Measurements from ENCODE around the gene PRDM5. TPM values are rescaled to one million over a fixed set of nuclear protein-coding genes. Genes with fewer than 3 reads are reported as not detected.

Gene PRDM5
- total RNA-seq, 2 donors from 2014 or later, result 9.2 to 9.3 TPM

DNA sequence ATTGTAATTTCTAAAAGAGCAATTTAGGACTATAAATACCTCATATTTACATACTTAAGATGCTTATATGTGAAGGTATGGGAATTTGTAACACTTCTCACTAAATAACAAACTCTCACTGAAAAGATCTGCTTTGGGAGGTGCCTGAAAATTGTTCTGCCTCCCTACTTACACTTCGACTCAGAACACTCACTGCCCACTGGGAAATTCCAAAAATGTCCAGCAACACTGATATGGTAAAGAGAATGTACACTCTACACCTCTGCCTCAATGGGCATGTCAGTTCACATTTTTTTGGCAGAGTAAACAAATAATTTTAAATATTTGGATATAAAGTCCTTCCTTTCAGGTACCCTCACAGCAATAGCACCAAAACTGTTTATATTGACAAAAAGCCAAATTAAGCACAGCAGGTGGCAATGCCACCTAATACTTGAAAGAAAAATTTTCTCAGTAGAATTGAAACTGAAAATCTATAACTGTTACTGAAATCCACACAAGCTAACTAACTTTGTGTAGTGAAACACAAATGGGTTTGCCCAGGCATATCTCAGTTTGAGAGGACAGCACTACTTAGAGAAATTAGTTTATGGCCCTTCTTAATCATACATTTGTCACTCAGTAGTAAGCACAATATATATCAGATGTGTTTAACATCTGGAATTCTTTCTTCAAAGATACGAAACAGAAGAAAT is 67.1 kb downstream of the PRDM5 start:
- Histone ChIP-seq H3K4me3 (no peak overlapping the region), H3K9ac (ENCODE audit: low read depth in 2 of 2, low read length in 2 of 2) (no peak overlapping the region), H3K27ac (no peak overlapping the region), H3K9me3 (no peaks in the 10 kb centered on the region), H3K27me3 (no peaks in the 10 kb centered on the region), H3K4me1 (no peaks in the 10 kb centered on the region), H3K36me3 (no peaks in the 10 kb centered on the region)
- TF ChIP-seq, protein P1, sequence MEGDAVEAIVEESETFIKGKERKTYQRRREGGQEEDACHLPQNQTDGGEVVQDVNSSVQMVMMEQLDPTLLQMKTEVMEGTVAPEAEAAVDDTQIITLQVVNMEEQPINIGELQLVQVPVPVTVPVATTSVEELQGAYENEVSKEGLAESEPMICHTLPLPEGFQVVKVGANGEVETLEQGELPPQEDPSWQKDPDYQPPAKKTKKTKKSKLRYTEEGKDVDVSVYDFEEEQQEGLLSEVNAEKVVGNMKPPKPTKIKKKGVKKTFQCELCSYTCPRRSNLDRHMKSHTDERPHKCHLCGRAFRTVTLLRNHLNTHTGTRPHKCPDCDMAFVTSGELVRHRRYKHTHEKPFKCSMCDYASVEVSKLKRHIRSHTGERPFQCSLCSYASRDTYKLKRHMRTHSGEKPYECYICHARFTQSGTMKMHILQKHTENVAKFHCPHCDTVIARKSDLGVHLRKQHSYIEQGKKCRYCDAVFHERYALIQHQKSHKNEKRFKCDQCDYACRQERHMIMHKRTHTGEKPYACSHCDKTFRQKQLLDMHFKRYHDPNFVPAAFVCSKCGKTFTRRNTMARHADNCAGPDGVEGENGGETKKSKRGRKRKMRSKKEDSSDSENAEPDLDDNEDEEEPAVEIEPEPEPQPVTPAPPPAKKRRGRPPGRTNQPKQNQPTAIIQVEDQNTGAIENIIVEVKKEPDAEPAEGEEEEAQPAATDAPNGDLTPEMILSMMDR (IDR thresholded peaks at IDR 0.05), result no peak
- no peak for DNase-seq
- intact Hi-C loops (cut with DNase I), result no loop called here

DNA sequence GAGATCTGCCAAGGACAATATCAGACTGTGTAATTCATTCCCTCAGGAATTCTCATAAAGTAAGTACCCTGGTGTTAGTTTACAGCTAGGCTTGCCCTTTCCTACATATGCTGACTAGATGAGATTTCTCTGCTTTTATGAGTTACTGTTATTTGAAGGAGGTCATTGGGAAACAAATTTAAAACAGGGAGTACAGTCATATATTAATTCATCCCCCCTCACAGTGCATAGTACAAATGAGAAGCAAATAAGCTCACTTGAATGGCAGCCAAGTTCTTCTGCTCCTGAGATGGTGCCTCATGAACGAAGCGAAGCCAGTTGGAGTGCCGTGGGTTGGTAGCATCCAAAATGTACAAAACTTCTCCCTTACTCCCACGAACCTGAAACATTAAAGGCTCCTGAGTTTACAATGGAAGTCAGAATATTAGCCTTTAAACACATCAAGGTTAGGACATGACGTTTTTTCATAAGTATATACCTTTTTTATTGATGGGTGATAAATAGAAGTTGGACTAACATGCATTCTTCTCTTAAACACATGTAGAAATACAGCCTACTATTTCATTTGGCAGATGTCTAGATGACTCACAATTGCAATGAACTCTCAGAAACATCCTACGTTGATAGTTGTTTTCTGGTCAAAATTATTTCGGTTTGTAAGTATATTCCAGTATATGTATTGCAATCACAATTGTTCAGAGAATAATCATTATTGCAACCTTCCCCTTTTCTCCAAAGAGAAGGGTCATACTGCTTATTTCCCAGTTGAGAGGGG is 69.2 kb downstream of the PRDM5 start:
- Histone ChIP-seq H3K9me3 (no peaks in the 10 kb centered on the region), H3K27ac (no peak overlapping the region), H3K4me3 (no peak overlapping the region), H3K36me3 (no peaks in the 10 kb centered on the region), H3K27me3 (no peaks in the 10 kb centered on the region), H3K9ac (ENCODE audit: low read depth in 2 of 2, low read length in 2 of 2) (no peak overlapping the region), H3K4me1 (no peaks in the 10 kb centered on the region)
- no peak for DNase-seq
- intact Hi-C loops (cut with DNase I), result no loop called here
- TF ChIP-seq, protein P1 (IDR thresholded peaks at IDR 0.05), result no peak

DNA sequence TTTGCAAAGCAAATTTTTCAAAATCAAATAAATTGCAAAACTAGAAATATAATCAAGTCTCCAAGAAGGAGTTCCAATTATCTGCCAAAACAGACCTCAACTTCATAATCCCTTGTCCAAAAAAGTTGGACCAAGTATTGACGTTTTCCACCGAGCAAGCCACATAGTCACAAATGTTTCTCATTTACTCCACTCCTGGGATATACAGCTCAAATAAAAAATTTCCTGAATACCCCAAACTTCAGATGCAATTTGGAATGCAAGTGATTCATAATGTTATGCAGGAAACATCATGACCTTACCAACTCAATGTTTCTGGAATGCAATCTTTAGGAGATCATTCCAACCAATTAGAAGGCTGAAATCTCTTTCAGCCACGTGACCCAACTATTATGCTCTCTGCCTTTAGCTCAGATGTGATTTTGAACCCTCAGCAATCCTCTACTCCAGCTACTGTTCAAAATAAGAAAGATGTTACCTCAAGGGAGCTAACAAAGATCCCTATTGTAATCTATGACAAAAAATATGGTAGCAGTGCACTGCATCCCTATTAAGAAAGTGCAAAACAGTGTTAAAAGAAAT is 72.4 kb downstream of the PRDM5 start:
- no peak overlapping the region for H3K9ac ChIP-seq (ENCODE audit: low read depth in 2 of 2, low read length in 2 of 2)
- TF ChIP-seq, protein P1 (IDR thresholded peaks at IDR 0.05), result no peak
- no peak for DNase-seq
- no peaks in the 10 kb centered on the region for H3K36me3 ChIP-seq
- no peak overlapping the region for H3K4me3 ChIP-seq
- no peaks in the 10 kb centered on the region for H3K4me1 ChIP-seq
- no peaks in the 10 kb centered on the region for H3K27me3 ChIP-seq
- H3K27ac ChIP-seq, result no peak overlapping the region
- intact Hi-C loops (cut with DNase I), result no loop called here
- H3K9me3 ChIP-seq, result no peaks in the 10 kb centered on the region

DNA sequence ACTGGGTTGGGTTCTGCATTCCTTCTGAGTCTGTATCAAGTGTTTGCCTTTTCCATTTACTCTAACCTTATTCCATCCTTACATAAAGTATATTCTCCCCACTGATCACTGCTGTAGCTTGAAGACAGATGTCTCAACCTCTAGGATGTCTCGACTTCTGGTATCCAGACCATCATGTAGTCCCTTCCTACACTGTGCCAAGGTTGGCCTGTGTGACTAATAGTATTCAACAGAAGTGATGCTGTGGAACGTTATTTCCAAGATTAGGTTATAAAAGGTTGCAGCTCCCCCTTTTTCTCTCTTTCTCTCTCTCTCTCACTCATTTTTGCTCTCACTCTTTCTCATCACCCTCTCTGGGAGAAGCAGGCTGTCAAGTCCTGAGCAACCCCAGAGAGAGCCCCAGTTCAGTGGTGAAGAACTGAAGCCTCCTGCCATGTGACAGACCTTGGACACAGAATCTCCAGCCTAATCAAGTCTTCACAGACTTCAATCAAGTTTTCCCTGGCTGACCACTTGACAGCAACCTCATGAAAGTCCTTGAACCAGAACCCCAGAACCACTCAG is 75.4 kb downstream of the PRDM5 start:
- intact Hi-C loops (cut with DNase I), result no loop called here
- no peak overlapping the region for H3K4me3 ChIP-seq
- no peak for DNase-seq
- TF ChIP-seq, protein P1 (IDR thresholded peaks at IDR 0.05), result no peak
- no peaks in the 10 kb centered on the region for H3K36me3 ChIP-seq
- H3K27ac ChIP-seq, result no peak overlapping the region
- H3K4me1 ChIP-seq, result no peaks in the 10 kb centered on the region
- H3K9me3 ChIP-seq, result no peaks in the 10 kb centered on the region
- H3K9ac ChIP-seq (ENCODE audit: low read depth in 2 of 2, low read length in 2 of 2), result no peak overlapping the region
- H3K27me3 ChIP-seq, result no peaks in the 10 kb centered on the region

DNA sequence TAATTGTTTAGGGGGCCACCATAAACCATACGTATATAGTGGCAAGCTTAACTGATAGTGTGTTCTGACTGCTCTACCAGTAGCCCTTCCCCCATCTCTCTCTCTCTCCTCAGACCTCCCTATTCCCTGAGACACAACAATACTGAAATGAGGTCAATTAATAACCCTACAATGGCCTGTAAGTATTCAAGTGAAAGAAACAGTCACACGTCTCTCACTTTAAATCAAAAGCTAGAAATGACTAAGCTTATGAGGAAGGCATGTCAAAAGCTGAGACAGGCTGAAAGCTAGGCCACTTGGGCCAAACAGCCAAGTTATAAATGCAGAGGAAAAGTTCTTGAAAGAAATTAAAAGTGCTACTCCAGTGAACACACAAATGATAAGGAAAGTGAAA is 78.0 kb downstream of the PRDM5 start:
- H3K27me3 ChIP-seq, result no peaks in the 10 kb centered on the region
- H3K36me3 ChIP-seq, result no peaks in the 10 kb centered on the region
- intact Hi-C loops (cut with DNase I), result no loop called here
- no peak for DNase-seq
- TF ChIP-seq, protein P1 (IDR thresholded peaks at IDR 0.05), result no peak
- H3K4me3 ChIP-seq, result no peak overlapping the region
- no peak overlapping the region for H3K9ac ChIP-seq (ENCODE audit: low read depth in 2 of 2, low read length in 2 of 2)
- H3K9me3 ChIP-seq, result no peaks in the 10 kb centered on the region
- no peaks in the 10 kb centered on the region for H3K4me1 ChIP-seq
- no peak overlapping the region for H3K27ac ChIP-seq
